GM12878 (cell line): ENCODE data around the gene ACSL1. TPM values are rescaled to one million over a fixed set of nuclear protein-coding genes. Genes with fewer than 3 reads are reported as not detected.

Experiments used
- ATF2 ChIP-seq: IDR thresholded peaks from 2 replicates; pipeline ENCODE4 v1.6.1; 2012; ENCODE audit warnings: low read length, inconsistent platforms
- CBX5 ChIP-seq: sonication (generic); IDR thresholded peaks from 2 replicates; pipeline ENCODE4 v1.6.1; 2016; ENCODE audit warnings: low read depth, moderate library complexity, mild to moderate bottlenecking, inconsistent platforms
- CEBPZ ChIP-seq: fragments of 150-350 bp; IDR thresholded peaks from 2 replicates; pipeline ENCODE4 v1.6.1; 2016; ENCODE audit warnings: low read depth, low read length
- CHD2 ChIP-seq: IDR thresholded peaks from 2 replicates; pipeline ENCODE4 v1.6.1; 2011; ENCODE audit warnings: low read depth, low read length, improper control_type of control experiment, borderline replicate concordance
- CHD4 ChIP-seq: fragments of 200-600 bp; sonication (generic); IDR thresholded peaks from 2 replicates; pipeline ENCODE4 v1.6.1; 2016; ENCODE audit warnings: mild to moderate bottlenecking
- FOS ChIP-seq: IDR thresholded peaks from 3 replicates; pipeline ENCODE4 v1.6.1; 2011; ENCODE audit warnings: borderline replicate concordance; ENCODE audit not compliant: insufficient read length; ENCODE audit errors: extremely low read depth
- IKZF2 ChIP-seq, 2 experiments: fragments of 450-650 bp; IDR thresholded peaks; 2 replicates each; pipeline ENCODE4 v1.6.1; 2017; ENCODE audit warnings: mild to moderate bottlenecking in 2 of 2, moderate library complexity in 2 of 2
- JUNB ChIP-seq: IDR thresholded peaks from 2 replicates; pipeline ENCODE4 v1.6.1; 2016; ENCODE audit warnings: antibody characterized with exemption, mild to moderate bottlenecking
- RAD21 ChIP-seq: IDR thresholded peaks from 2 replicates; pipeline ENCODE4 v1.6.1; 2011; ENCODE audit warnings: mild to moderate bottlenecking, low read depth, low read length, moderate library complexity; ENCODE audit not compliant: insufficient read depth
- SMC3 ChIP-seq: IDR thresholded peaks from 2 replicates; pipeline ENCODE4 v1.6.1; 2011; ENCODE audit warnings: low read length, improper control_type of control experiment, borderline replicate concordance
- YY1 ChIP-seq: IDR thresholded peaks from 2 replicates; pipeline ENCODE4 v1.6.1; 2011; ENCODE audit warnings: low read depth, mild to moderate bottlenecking, low read length
- polyA plus RNA-seq, 11 experiments: library from polyadenylated mRNA; depleted of rRNA in 4 of 11; unstranded in 6 of 11; stranded (reverse) in 5 of 11; fragments of >200 nt; fragmentation: Nextera tagmentation in 4 of 11; fragmentation: Illumina TruSeq in 1 of 11; extraction: Ambion mirVana in 4 of 11; extraction: Trizol in 1 of 11; gene quantifications; 1 replicate in 1 of 11; 2 replicates in 10 of 11; pipeline versions ENCODE4 v1.2.1 to v1.2.3, GENCODE V29; 2011 to 2016; ENCODE audit warnings: inconsistent platforms in 2 of 11, missing spikeins in 2 of 11, low read depth in 1 of 11
- total RNA-seq, 4 experiments: library from RNA; depleted of rRNA in 3 of 4; stranded (reverse); fragments of >200 nt in 3 of 4; fragmentation: Illumina TruSeq in 1 of 4; extraction: Trizol in 1 of 4; gene quantifications; 2 replicates each; pipeline versions ENCODE4 v1.2.1 to v1.2.3, GENCODE V29; 2013 to 2021

ACSL1 gene
- total and polyA plus RNA-seq, 10 of the 15 experiments (the other 5 are each of a cell fraction or from before 2014, with no cell fraction given) = 30.7 to 68.1 (median 58.7) TPM

GRCh38 chr4:184745831-184746795 lies 79.7 kb downstream of the ACSL1 start (continued):
- TF ChIP-seq SMC3 (peak; percentile 95), FOS (no peak), ATF2 (peak; percentile 38; the same call in 1 of the 2 replicates), CEBPZ (no peak), CHD4 (no peak), CHD2 (no peak), CBX5 (no peak), IKZF2 (IDR thresholded peaks at IDR 0.05) (no peak), JUNB (no peak), YY1 (peak; percentile 73), RAD21 (peak; percentile 93)
